HG03378 (cell line): ENCODE data around the gene C1QC.

ENCODE experiments used
- ATAC-seq: cut with Tn5 transposase; IDR thresholded peaks from one replicate; pipeline ENCODE4 v1.9.1; 2021; ENCODE audit warnings: mild to moderate bottlenecking, moderate library complexity; ENCODE audit not compliant: unreplicated experiment

Gene C1QC

DNA sequence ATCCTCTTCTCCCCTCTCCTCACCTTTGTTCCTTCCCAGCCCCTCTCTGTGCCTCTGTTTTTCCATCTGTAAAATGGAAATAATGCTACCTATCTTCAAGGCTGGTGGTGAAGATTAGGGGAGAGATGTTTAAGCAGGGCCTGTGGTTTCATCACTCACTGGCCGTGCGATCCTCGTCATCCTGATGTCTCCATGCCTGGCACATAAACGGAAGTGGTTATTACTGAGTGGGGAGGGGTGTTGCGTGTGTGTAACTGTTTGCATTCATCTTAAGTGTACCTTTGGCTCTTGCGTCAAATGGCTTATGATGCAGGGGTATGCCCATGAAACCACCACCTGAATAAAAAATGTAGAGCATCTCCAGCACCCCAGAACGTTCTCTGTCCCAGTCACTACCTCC is 24.2 kb upstream of the C1QC start:
- no peak for ATAC-seq

GRCh38 chr1:22619798-22620197 is 23.6 kb upstream of the C1QC start:
- no peak for ATAC-seq

DNA sequence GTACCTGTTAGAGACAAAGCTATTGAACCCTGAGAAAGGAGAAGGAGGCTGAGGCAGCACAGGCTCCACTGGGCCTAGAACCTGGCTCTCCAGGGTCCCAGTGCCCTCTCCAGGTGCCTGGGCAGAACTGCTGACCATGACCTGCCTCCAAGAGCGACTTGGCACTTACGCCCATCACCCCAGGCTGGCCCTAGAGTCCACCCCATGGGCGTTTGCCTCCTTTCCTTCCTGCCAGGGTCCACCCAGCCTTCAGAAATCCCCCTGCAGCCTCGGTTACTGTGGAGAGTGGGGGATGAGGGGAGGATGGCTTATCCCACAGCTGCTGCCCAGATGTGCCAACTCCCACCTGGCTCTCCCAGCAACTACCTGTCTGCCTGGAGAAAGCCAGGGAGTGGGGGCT is 21.7 kb upstream of the C1QC start:
- no peak for ATAC-seq

- ATAC-seq = no peak
Observed at GRCh38 chr1:22625262-22625925, 18.0 kb upstream of the C1QC start.

GRCh38 chr1:22626237-22627157 is 16.9 kb upstream of the C1QC start:
- no peak for ATAC-seq

DNA sequence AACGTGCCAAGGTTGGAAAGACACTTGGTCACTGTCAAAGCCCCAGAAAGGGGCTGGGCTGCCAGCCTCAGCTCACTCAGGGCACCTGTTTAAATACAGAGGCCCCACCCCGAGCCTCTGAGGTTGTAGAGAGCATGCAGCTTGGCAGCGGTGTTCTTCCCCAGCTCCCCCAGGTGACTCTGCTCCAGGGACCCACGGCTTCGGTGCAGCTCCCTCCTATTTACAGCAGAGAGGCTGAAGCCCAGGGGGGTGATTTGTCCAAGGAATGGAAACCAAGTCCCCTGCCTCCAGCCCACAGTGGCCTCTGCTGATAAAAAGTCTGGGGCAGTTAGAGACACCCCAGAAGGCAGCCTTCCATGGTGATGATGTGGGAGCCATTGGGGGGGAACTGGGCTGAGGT is 16.1 kb upstream of the C1QC start:
- no peak for ATAC-seq

DNA sequence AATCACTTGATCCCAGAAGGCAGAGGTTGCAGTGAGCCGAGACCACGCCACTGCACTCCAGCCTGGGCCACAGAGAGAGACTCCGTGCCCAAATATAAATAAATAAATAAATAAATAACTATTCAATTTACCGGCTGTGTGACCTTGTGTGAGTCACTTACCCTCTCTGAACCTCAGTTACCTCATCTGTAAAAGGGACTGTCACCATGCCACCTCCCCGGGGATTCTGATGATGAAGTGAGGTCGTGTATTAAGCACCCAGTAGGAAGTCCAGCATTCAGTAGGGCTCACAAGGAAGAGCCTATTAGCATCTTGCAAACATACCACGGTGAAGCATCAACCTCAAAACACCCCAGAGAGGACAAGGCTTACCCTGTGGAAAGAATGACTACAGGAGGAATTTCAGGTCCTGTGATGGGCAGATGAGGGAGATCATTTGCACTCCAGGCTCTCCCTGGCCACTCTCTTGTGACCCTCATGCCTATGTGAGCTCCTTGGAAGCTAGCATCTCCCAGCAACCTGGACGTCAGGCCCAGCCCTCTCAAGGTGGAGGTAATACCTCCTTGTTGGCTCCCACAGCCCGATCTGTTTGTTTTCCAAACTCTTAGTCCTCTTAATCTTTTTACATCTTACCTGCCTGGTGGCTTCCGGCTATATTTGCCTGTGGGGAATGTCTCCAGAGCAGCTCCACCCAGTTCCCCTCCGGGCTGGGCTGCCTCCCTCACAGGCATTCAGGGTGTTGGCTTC is 14.6 kb upstream of the C1QC start:
- ATAC-seq = no peak

- ATAC-seq = no peak
Observed at GRCh38 chr1:22629886-22630285, 13.5 kb upstream of the C1QC start.

GRCh38 chr1:22633697-22634463 is 9.6 kb upstream of the C1QC start:
- no peak for ATAC-seq

- no peak for ATAC-seq
Observed at GRCh38 chr1:22635436-22635835, 8.0 kb upstream of the C1QC start.

- ATAC-seq = no peak
Observed at GRCh38 chr1:22636353-22636752, 7.1 kb upstream of the C1QC start, which contains the start of gene C1QA. Gene C1QA, plus strand, starts transcription at chr1:22636628. Its CDS starts 989 bp downstream, at chr1:22637617.

DNA sequence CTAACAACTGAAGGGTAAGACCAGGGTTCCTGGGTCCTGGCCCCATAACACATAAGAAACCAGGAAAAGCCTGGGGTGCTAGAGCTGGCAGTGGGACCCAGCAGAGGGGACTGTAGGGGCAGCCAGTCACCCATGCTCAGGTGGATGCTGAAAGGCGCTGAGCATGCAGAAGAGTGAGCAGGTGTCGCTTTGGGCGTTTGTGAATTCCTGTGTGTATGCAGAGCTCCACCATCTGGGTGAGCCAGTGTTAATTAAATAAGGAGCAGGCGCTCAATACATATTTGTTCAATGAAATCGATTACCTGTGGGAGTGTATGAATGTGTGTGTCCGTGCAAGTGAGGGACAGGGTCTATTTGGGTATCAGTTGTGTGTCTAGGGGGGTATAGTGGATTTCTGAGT is 6.5 kb upstream of the C1QC start:
- ATAC-seq = no peak

GRCh38 chr1:22637907-22638445 is 5.5 kb upstream of the C1QC start:
- no peak for ATAC-seq

DNA sequence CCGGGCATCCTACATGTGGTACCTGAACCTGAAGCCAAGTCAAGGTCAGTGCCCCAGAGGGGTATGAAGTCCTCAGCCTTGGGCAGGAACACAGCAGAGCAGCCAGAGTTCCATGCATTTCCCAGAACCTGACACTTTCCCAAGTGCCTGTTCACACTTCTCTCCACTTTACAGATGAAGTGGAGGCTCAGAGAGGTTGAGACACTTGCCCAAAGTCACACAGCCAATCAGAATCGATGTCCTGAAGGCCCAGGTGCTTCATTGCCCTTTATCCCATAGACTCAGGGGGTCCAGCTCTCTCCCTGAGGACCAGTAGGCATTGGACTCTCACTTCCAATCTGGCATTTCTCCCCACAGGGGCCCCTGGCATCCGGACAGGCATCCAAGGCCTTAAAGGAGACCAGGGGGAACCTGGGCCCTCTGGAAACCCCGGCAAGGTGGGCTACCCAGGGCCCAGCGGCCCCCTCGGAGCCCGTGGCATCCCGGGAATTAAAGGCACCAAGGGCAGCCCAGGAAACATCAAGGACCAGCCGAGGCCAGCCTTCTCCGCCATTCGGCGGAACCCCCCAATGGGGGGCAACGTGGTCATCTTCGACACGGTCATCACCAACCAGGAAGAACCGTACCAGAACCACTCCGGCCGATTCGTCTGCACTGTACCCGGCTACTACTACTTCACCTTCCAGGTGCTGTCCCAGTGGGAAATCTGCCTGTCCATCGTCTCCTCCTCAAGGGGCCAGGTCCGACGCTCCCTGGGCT is 4.8 kb upstream of the C1QC start:
- ATAC-seq = no peak

DNA sequence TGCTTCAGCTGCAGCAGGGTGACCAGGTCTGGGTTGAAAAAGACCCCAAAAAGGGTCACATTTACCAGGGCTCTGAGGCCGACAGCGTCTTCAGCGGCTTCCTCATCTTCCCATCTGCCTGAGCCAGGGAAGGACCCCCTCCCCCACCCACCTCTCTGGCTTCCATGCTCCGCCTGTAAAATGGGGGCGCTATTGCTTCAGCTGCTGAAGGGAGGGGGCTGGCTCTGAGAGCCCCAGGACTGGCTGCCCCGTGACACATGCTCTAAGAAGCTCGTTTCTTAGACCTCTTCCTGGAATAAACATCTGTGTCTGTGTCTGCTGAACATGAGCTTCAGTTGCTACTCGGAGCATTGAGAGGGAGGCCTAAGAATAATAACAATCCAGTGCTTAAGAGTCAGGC is 4.1 kb upstream of the C1QC start:
- no peak for ATAC-seq

DNA sequence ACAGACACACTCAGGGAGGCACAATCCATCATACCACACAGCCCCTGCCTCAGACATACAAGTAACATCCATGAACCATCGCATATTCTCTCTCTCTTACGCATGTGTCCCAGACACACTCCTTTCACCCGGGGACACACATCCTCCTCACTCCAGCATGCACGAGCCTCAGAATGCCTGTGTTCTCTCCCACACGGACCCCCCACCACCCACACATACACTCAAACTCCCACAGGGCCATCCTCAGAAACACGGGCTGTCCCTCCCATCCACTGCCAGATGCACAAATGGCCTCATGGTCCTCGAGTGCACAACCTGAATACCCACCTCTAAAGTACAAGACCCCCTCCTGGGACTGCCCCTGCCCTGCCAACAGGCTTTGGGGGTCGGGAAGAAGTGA is 2.2 kb upstream of the C1QC start:
- ATAC-seq = no peak

DNA sequence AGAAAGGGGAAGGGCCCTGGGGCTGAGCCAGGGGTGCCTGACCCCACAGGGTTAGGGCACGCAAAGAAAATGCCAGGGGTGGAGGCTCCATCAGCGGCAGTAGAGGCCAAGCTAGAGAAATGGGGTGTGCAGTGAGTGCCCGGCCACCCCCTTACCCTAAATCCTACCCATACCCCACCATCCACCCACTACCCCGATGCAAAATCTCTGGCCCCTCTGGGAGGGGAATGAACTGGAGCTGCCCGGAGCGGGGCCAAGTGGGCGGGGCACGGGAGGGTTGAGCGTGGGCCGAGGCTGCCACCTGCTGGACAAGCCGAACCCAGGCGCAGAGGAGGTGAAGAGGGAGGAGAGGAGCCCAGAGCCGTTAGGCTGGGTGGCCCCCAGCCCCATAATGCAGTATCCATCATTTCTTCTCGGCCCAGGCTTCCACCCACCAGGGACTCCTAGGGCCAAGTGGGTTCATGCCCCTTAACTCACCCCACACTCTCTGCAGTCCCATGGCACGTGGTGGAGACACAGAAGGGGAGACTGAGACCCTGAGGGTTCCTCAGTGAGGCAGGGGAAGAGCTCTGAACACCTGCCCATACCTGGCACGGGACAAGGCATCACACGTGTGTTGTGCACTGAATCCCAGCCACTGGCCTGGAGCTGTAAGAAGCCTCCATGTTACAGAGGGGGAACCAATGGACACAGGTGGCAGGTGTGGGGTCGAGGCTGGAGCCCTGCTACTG is 1.4 kb upstream of the C1QC start:
- no peak for ATAC-seq

DNA sequence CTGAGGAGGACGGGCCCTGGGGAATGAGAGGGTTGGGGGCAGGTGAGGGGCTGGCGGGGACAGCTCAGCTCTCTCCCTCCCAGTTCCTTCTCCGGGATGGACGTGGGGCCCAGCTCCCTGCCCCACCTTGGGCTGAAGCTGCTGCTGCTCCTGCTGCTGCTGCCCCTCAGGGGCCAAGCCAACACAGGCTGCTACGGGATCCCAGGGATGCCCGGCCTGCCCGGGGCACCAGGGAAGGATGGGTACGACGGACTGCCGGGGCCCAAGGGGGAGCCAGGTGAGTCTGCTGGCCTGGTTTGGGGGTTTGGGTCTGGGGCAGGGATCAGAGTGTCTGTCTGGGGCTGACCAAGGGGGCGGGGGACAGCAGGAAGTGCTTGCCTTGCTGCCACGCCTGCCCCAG is 495 bp downstream of the C1QC start:
- ATAC-seq = no peak

- ATAC-seq = no peak
Observed at GRCh38 chr1:22645931-22646330, 2.5 kb downstream of the C1QC start.
